Spleen (tissue), 7 donors: ENCODE results near the gene HMGB3.

Source experiments
- CTCF ChIP-seq, 11 experiments: fragments of 200-600 bp in 7 of 11; fragments of 450-650 bp in 4 of 11; sonication (generic) in 4 of 11; IDR thresholded peaks in 8 of 11; conservative IDR thresholded peaks in 3 of 11; 1 replicate in 7 of 11; 2 replicates in 4 of 11; pipeline versions ENCODE4 v1.4.0 to v1.8.0; 2016 to 2021; ENCODE audit warnings: antibody characterized with exemption in 11 of 11, inconsistent platforms in 4 of 11, mild to moderate bottlenecking in 1 of 11
- POLR2A ChIP-seq, 3 donors: fragments of 450-650 bp; IDR thresholded peaks; one replicate each; pipeline ENCODE4 v1.5.1; 2017; ENCODE audit warnings: antibody characterized with exemption in 3 of 3, mild to moderate bottlenecking in 1 of 3
- POLR2AphosphoS5 ChIP-seq, 3 donors: sonication (generic); formaldehyde crosslinking; IDR thresholded peaks; one replicate each; pipeline ENCODE4 v1.5.1; 2017; ENCODE audit warnings: antibody characterized with exemption in 3 of 3
- donor health status: DM: no; HTN: no; CAD: no; lungs with moderate emphysema.
- donor health status: DM: no; HTN: no; CAD: no.
- donor health status: DM: no; HTN: no; CAD: no.

- TF ChIP-seq CTCF (IDR thresholded peaks at IDR 0.05 in 8 of 11, conservative IDR thresholded peaks at IDR 0.05 in 3 of 11) (no peak), POLR2A (IDR thresholded peaks at IDR 0.05) (no peak), POLR2AphosphoS5 (IDR thresholded peaks at IDR 0.05) (no peak)
Observed at GRCh38 chrX:150983521-150984168, 510 bp downstream of the HMGB3 start.
